SK-N-MC (cell line): ENCODE measurements around the gene TNFSF10.

ENCODE experiments used
- EZH2 ChIP-seq: fragments of 200-600 bp; sonication (generic); IDR thresholded peaks from one replicate; pipeline ENCODE4 v1.6.1; 2017; ENCODE audit warnings: antibody characterized with exemption
- POLR2AphosphoS5 ChIP-seq: IDR thresholded peaks from 2 replicates; pipeline ENCODE4 v1.6.1; 2012; ENCODE audit warnings: mild to moderate bottlenecking, low read depth, low read length, borderline replicate concordance

DNA sequence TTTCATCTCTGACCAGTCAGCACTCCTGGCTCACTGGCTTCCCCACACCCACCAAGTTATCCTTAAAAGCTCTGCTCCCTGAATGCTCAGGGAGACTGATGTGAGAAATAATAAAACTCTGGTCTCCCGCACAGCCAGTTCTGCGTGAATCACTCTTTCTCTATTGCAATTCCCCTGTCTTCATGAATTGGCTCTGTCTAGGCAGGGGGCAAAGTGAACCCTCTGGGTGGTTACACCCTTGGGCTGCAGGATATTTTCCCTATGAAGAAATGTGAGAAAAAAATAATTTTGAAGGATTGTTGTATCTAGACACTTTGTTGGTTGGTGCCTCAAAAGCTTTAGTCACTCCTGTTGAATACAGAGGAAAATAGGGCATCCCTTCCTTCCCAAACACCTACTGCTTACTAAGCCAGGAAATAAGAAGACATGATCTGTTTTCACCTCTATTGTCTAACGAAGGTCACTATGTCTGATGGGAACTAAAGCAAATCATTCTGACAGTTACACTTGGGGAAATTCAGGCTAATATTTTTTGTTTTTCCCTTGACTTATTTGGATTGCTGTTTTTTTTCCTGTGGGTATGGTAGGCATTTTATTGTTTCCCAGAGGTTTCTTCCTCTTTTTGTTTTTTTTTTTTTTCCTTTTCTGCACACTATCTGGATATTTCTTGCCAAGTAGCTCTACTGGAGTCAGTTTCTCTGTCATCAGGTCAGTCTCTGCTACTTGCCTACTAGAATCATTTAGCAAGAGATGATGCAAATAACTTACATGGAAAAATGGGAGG is 15.3 kb upstream of the TNFSF10 start:
- no peak for TF ChIP-seq EZH2
- TF ChIP-seq POLR2AphosphoS5, result no peak
